Measurements from ENCODE around the gene MS4A18.

MS4A18 gene

DNA sequence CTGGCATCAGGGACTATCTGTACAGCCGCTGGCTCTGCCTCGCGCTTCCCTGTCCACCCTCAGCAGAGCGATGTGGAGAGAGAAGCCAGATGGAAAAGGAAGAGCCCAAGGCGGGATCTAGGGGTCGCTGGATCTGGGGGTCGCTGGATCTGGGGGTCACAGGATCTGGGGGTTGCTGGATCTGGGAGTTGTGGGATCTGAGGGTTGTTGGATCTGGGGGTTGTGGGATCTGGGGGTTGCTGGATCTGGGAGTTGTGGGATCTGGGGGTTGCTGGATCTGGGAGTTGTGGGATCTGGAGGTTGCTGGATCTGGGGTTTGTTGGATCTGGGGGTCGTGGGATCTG lies 58.6 kb downstream of the MS4A18 start:
- no peaks in the 10 kb centered on the region for H3K36me3 Mint-ChIP-seq
- H3K9me3 Mint-ChIP-seq, result no peaks in the 10 kb centered on the region
- ATAC-seq, result no peak
- no peaks in the 10 kb centered on the region for H3K27me3 Mint-ChIP-seq
- no peaks in the 10 kb centered on the region for H3K4me1 Mint-ChIP-seq
- no peak overlapping the region for H3K4me3 Mint-ChIP-seq
- H3K27ac Mint-ChIP-seq, result no peak overlapping the region

DNA sequence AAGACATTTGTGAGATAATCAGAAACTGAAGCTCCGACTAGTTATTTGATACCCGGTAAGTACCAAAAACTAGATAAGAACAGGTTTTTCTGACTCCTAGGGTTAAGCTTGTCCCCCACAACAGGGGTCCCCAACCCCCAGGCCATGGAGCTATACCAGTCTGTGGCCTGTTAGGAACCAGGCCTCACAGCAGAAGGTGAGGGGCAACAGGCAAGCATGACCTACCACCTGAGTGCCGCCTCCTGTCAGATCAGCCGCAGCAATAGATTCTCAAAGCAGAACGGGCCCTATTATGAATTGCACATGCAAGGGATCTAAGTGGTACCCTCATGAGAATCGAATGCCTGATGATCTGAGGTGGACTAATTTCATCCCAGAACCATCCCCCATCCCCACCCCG lies 59.4 kb downstream of the MS4A18 start:
- no peak for ATAC-seq
- no peaks in the 10 kb centered on the region for H3K4me1 Mint-ChIP-seq
- no peaks in the 10 kb centered on the region for H3K27me3 Mint-ChIP-seq
- H3K36me3 Mint-ChIP-seq, result no peaks in the 10 kb centered on the region
- H3K4me3 Mint-ChIP-seq, result no peak overlapping the region
- no peaks in the 10 kb centered on the region for H3K9me3 Mint-ChIP-seq
- no peak overlapping the region for H3K27ac Mint-ChIP-seq

DNA sequence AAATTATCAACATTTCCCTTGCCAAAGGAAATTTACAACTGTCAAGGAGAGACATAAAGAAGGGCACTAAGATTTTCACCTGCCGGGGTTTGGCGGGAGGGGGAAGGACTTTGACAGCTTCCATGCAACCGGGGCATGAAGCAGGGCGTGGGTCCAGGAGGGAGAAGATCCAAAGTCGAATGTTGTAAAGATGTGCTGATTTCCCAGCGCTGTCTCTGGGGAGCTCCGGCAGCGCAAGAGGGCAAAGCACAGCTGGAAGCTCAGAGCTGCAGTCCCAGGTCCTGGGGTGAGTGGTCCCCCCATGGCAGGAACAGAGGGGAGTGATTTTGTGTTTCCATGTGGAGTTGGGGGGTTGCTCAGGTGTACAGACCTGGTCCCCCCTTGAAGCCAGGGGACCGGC lies 60.6 kb downstream of the MS4A18 start, which contains the start of gene MS4A10:
MS4A10 (plus strand) TSS at position 198 of the 400 bp plus-strand sequence. CDS start 5,003 bp downstream, outside the sequence.
- Mint-ChIP-seq H3K4me1 (no peaks in the 10 kb centered on the region), H3K27ac (no peak within 1 kb of the TSS), H3K9me3 (no peaks in the 10 kb centered on the region), H3K4me3 (no peak within 1 kb of the TSS), H3K27me3 (no peaks in the 10 kb centered on the region), H3K36me3 (no peaks in the 10 kb centered on the region)
- no peak for ATAC-seq

DNA sequence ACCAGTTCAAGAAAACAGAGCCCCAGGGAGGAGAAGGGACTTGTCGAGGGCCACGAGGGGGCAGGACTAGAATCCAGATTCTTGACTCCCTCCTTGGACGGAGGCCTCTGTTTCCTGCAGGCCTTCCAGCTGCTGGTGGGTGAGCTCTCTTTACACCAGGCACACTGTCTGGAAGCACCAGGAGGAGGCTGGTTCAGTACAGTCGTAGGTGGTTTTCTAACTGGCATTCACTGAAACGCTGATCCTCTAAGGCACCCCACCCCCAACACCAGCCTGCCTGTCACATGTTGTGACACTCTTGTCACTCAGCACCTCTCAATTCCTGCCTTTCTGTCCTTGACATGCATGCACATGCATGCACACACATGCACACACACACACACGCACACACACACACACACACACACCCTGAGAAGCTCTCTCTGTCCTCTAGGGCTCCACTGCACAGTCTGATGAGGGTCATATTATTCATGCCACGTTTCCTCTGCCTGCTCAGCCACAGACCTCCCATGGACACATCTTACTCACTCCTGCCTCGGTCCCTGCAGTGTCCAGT lies 61.4 kb downstream of the MS4A18 start:
- H3K9me3 Mint-ChIP-seq, result no peaks in the 10 kb centered on the region
- H3K27me3 Mint-ChIP-seq, result no peaks in the 10 kb centered on the region
- H3K36me3 Mint-ChIP-seq, result no peaks in the 10 kb centered on the region
- no peak overlapping the region for H3K27ac Mint-ChIP-seq
- no peak for ATAC-seq
- H3K4me3 Mint-ChIP-seq, result no peak overlapping the region
- H3K4me1 Mint-ChIP-seq, result no peaks in the 10 kb centered on the region

DNA sequence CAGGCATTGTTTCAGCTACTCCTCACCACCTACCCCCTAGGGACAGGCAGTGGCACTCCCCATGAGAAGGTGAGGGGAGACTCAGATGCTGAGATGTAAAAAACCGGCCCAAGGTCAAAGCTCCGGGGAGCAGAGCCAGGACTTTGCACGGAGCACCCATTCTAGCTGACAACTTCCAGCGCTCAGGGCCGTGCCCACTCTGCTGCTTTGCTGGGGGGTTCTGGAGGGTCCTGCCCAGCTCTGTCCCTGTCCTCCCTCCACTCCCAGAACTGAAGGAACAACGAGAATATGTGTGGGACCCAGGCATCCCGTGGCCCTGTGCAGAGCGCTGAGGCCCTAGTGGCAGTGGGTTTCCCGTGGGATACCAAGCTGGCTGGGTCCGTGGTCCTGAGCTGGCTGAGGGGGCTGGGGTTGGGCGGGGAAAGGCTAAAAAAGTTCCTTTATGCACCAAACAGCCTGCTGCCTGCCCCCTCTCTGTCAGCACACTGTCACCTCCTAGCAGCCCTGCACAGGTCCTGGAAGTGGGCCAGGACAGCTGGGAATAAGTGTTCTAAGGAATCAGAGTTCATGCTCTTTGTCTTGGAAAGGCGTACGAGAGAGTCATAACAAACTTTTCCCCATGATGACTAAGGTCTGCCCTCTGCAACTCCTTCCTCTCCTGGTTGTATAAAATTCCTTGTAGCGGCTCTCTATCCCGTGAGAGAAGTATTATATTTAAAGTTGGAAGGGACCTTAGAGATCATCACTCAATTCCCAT lies 62.5 kb downstream of the MS4A18 start:
- no peak for ATAC-seq
- no peak overlapping the region for H3K4me3 Mint-ChIP-seq
- H3K4me1 Mint-ChIP-seq, result no peaks in the 10 kb centered on the region
- H3K27me3 Mint-ChIP-seq, result no peaks in the 10 kb centered on the region
- H3K27ac Mint-ChIP-seq, result no peak overlapping the region
- H3K36me3 Mint-ChIP-seq, result no peaks in the 10 kb centered on the region
- no peaks in the 10 kb centered on the region for H3K9me3 Mint-ChIP-seq

DNA sequence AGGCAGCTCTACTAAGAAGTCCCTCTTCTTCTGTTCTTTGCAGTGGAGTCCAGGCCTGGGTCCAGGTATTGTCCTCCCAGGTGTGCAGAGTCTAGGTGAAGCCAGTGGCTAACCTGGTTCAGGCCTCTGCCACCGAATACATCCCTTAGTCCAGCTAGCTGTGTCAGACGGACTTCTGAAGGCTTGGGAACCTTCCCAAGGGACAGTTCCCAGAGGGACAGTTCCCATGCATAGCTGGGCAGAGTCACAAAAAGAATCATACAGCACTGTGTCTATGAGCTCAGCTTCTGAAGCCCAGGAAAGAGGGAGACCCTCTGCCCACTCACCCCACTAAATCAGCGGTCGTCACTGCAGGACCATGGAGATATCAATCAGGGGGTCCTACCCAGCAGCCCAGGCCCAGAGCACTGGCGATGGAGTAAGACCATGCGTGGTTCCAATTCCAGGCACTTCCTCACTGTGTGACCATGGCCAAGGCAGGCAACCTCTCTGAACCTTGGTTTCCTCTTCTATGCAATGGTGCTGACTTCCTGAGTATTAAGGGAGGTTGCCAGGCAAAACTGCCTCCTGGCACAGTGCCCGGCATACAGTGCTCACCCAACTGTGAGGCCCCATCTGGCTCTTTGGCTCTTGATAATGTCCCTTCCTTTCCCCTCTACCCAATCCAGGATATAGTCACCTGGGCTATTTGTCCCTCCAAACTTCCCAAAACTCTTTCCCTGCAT lies 64.0 kb downstream of the MS4A18 start:
- Mint-ChIP-seq H3K9me3 (no peaks in the 10 kb centered on the region), H3K4me1 (no peaks in the 10 kb centered on the region), H3K27ac (no peak overlapping the region), H3K27me3 (no peaks in the 10 kb centered on the region), H3K4me3 (no peak overlapping the region), H3K36me3 (no peaks in the 10 kb centered on the region)
- no peak for ATAC-seq

DNA sequence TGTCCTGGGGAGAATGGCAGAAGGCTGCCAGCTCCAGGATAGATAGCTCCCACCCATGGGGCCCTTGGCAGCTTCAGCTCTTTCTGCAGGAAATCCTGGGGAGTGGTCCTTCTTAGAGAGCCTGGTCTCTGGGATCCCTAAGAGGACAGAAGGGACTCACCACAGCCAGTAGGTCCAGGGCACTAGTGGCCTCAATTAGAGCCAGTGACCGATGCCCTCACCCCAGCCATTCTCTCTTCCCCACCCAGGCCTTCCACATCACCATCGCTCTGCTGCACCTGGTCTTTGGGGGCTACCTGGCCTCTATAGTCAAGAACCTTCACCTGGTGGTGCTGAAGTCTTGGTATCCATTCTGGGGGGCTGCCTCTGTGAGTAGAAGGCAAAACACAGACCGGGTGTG lies 66.2 kb downstream of the MS4A18 start:
- H3K4me1 Mint-ChIP-seq, result no peaks in the 10 kb centered on the region
- H3K27ac Mint-ChIP-seq, result no peak overlapping the region
- H3K27me3 Mint-ChIP-seq, result no peaks in the 10 kb centered on the region
- no peak for ATAC-seq
- H3K9me3 Mint-ChIP-seq, result no peaks in the 10 kb centered on the region
- H3K4me3 Mint-ChIP-seq, result no peak overlapping the region
- H3K36me3 Mint-ChIP-seq, result no peaks in the 10 kb centered on the region

DNA sequence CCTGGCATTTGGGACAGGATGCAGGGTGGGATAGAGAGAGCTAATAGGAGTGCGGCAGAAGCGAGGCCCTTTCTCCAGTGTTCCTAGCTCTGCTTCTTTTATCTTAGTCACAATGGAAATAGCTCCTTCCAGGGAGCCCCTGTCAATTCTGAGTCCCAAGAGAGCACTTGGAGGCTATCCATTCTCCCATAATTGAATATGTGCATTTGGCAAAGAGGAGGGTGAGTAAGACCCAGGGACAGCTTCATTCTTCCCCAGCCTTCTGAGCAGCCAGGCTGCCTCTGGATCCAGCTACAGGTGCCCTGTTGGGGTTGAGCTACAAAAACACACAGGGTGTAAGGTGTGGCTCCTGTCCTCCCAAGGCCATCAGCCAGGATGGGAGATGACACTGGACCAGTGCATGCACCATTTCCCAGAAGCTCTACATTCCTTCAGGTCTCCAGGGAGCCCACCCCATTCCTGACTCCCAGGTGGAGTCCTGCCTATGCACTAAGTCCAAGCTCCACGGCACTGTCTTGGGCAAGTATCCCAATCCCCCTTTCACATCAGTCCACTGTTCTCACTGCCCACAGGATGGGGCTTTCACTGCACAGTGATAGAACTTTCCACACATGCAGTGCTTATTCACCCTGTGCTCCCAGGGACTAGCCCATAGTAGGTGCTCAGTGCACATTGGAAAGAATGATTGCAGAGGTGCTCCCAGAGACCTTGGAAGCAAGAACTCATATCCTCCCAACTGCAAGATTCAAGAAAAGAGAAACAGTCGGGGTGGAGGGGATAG lies 66.8 kb downstream of the MS4A18 start:
- Mint-ChIP-seq H3K27ac (no peak overlapping the region), H3K36me3 (no peaks in the 10 kb centered on the region), H3K27me3 (no peaks in the 10 kb centered on the region), H3K4me3 (no peak overlapping the region), H3K9me3 (no peaks in the 10 kb centered on the region), H3K4me1 (no peaks in the 10 kb centered on the region)
- no peak for ATAC-seq

DNA sequence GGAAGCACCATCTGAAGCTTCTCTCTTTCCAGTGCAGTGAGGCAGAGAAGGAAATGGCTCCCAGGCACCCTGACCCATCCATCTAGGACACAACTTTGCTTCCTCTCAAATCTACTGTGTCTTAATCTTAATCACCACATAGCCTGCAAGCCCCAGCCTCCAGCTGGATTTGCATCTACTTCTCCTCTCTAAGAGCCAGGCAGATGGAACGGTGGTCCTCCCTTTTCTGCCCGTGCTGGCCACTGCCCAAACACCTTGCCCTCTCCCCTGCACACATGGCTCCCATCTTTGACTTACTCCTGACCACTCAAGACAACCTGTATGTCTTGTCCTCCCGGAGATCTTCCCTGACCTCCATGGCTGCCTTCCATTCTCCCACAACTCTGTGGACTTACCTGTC lies 68.0 kb downstream of the MS4A18 start:
- Mint-ChIP-seq H3K36me3 (no peaks in the 10 kb centered on the region), H3K27ac (no peak overlapping the region), H3K9me3 (no peaks in the 10 kb centered on the region), H3K4me1 (no peaks in the 10 kb centered on the region), H3K27me3 (no peaks in the 10 kb centered on the region), H3K4me3 (no peak overlapping the region)
- no peak for ATAC-seq

All from stimulated activated memory B cell treated with anti-CD40 and anti-IgM and Interleukin-4, amounts not matched to agents 10 μg/mL and 1 μg/mL and 100 μg/mL, for 72 hours (primary cell).